OCI-LY1 (cell line): Measurements from ENCODE around the gene ZCCHC9.

Experiments used
- CTCF ChIP-seq: fragments of 200-600 bp; sonication (generic), shearing (Covaris generic); IDR thresholded peaks from 2 replicates; pipeline ENCODE4 v1.5.1; 2017; ENCODE audit warnings: mild to moderate bottlenecking, antibody characterized with exemption, low read length, moderate library complexity, mixed read lengths
- EZH2 ChIP-seq: fragments of 200-600 bp; sonication (generic), shearing (Covaris generic); IDR thresholded peaks from 2 replicates; pipeline ENCODE4 v1.8.0; 2017; ENCODE audit warnings: borderline replicate concordance, mixed run types, mild to moderate bottlenecking, antibody characterized with exemption, low read length, moderate library complexity, mixed read lengths

GRCh38 chr5:81288021-81288433, 13.4 kb upstream of the ZCCHC9 start:
- TF ChIP-seq CTCF (no peak), EZH2 (no peak)
